ENCODE results near the gene TSEN34.

GRCh38 chr19:54186351-54186750, 4.8 kb upstream of the TSEN34 start:
- no peak for TF ChIP-seq EZH2 (IDR thresholded peaks at IDR 0.05; ENCODE audit: low read depth, unreplicated experiment)
- no peak for TF ChIP-seq CTCF (conservative IDR thresholded peaks at IDR 0.05; ENCODE audit: low read depth in 2 of 2)
- TF ChIP-seq REST (IDR thresholded peaks at IDR 0.05; ENCODE audit: unreplicated experiment), result no peak
- no peak for TF ChIP-seq CREB1 (CRISPR knock-in tag; IDR thresholded peaks at IDR 0.05; ENCODE audit: low read depth)

All from GM23338 (cell line).